ENCODE measurements around the gene MBNL2.
A peak's percentile ranks its signal among the peaks of the same experiment; 100 is the strongest.

MBNL2 gene

GRCh38 chr13:97255515-97256021 is 33.4 kb downstream of the MBNL2 start:
- DNase-seq = no peak

DNA sequence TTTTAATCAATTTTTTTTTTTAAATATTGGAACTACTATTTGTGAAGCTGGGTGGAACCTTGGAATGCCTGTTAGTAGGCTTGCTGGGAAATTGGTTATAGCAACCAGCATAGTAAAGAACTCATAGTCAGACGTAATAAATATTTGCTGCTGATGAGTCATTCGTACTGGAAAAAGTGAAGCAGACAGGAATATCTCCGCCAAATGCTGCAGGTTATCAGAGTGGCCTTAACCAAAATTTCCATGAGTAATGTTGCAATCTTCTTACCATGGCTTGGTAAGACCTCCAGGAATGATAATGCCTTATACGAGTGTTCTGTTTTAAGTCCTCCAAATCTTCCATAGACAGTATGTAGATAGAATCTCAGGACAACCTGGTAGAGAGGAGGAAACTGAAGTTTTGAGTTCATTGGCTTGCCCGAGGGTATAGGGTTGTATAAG is 34.2 kb downstream of the MBNL2 start:
- no peak for DNase-seq

GRCh38 chr13:97257228-97257755 is 35.2 kb downstream of the MBNL2 start:
- no peak for DNase-seq

DNA sequence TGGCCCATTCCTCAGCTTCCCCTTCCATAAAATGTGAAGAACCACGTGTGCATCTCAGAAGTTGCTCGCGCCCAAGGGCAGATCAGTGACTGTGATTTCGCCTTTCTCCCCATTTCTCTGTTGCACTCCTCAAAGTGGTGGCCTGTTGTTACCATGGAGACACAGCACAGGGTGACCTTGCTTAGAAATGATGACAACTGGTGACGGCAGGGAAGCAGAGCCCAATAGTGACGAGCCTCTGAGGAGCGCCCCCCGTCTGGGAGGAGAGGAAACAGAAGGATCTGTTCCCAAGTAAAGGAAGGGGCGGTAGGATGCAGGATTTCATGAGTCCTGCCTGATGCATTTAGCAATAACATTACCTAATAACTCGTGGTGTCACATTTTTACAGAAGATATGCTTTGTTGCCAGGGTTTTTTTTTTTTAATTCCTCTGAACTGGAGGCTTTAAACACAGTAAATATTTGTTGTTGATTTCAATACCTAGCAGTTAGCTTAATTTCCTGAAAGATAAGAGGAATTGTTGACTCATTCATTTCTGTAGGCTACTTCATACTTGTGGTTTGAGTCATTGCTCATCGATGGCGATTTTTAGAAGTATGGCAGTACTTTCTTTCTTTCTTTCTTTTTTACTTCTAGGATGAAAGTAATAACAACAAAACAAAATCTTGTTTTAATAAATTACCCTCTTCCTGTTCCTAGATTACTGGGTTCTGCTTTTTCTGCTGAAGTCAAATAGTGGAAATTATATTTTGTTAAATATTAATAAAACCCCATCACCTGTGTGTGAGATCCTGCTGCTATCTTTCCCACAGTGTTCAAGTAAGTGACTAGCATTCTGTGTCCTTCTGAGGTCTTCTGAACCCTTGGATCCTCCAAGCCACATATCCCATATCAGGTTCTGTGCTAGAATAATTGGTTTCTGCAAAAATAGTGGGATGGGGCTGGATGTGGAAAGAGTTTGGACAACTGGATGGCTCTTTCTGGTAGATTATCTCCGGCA is 36.0 kb downstream of the MBNL2 start:
- peak; percentile 29 for DNase-seq

DNA sequence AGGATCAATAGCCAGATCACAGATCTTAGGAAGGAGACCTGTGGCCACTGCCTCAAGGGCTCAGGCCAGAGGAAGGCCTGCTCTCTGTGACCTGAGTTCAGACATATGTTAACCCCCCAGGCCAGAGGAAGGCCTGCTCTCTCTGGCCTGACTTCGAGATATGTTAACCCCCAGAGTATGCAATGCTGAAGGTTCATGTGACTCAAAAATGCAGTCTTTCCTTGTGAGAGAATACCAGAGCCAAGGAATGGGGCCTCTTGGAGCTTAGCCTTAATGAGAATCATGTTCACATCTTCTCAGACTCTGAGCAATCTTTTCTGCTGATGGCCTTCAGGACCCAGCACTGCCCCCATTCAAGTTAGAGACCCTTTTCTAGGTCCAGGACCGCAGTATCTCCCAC is 36.7 kb downstream of the MBNL2 start:
- DNase-seq = no peak

GRCh38 chr13:97259410-97259797 is 37.3 kb downstream of the MBNL2 start:
- DNase-seq = no peak

DNA sequence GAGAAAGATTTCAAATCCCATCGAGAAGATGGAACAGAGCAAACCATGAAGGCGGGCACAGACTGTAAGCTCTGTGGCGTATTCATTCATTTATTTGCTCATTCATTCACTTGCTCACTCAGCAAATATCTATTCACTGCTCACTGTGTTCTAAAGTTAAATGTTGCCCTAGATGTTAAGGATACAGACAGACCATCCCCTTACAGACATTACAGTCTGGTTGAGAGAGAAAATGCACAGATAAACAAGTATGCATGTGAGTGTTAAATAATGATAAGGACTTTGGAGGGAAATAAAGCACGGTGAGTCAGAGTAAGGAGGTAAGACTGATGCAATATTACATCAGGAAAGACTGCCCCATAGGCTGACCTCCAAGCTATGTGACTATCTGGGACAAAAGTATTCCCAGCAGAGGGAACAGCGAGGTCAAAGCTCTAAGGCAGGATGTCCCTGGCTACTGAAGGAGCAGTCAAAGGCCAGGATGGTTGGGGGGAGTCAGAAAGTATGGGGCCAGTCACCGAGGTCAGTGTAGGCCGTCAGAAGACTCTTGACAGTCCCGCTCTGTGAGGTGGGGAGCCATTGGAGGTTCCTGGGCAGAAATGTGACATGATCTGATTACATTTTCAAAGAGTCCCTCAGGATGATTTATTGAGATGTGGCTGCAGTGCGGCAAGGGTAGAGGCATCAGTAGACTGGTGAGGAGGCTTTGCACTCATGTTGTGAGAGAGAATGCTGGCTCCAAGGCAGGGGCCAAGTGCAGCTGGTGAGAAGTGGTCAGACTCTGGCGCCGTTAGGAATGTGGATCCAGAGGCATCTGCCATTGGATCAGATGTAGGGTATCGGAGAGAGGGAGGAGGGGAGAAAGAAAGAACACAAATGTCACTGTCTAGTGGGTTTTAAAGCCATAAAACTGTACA is 37.9 kb downstream of the MBNL2 start:
- DNase-seq = no peak

DNA sequence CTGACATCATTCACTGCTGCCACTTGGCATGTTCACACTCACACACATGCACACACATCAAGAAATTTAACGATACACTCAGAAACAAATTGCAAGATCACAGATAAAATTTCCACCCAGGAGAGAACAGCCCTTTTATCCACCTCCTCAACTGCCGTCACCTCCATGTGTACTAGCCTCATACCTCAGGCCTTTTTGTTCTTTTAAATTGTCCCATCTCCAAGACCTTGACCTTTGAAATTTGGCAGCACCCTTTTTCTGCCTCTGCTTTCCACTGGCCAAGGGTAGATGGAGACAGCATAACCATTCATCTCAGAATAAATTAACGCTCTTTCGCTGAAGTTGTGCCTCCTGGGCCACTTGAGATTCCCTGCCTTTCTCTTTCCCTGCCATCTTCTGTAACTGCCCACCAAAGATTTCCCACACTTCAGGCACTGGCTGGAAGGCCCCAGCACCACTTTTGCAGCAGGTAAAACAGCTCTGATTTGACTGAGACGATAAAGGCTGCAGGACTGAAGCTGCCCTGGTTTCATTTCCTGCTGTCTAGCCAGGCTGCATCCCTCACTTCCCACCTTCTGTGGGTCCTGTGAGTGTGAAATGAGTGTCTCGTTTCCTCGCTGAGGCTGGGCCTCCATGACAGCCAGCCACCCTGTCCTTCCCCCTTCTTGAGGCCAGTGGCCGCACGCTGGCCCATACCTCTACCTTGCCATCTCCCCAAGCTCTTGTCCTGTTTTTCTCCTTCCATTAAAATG is 39.3 kb downstream of the MBNL2 start:
- peak; percentile 37 for DNase-seq

DNA sequence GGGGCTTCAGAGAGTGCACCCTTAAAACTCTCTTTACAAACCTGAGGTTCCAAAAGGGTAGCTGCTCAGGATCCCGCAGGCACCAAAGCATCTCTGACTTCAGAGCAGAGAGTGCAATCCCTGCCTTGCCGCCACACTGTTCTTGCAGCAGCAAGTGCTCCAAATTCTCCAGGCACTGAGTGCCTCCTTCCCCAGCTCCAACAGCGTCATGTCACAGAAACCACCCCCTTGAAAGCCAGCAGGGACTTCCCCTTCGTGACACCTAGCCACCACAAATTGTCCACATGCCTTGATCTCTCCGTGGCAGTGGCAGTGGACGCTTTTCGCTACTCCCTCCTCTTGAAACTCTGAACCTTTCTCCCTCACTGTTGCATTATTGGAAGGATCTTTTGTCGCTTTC is 39.9 kb downstream of the MBNL2 start:
- peak; percentile 34 for DNase-seq

DNA sequence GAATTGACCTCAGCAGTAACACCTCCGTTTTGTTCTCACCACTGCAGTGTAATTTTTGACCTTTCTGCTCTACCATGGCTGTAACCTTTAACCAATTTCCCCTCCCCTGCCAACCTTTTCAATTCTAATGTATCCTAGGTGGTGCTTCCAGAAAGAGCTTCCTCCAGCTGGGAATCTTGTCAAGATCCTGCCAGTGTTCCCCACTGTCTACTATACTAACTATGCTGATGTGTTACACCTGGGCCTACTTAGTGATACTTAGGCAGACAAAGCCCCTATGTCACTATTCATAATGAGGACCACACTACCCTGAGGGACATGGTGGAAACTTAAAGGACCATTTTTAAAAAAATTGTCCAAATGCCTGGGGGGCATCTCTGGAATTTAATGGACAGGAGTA is 41.0 kb downstream of the MBNL2 start:
- DNase-seq = no peak

GRCh38 chr13:97264663-97265062 is 42.5 kb downstream of the MBNL2 start:
- no peak for DNase-seq

DNA sequence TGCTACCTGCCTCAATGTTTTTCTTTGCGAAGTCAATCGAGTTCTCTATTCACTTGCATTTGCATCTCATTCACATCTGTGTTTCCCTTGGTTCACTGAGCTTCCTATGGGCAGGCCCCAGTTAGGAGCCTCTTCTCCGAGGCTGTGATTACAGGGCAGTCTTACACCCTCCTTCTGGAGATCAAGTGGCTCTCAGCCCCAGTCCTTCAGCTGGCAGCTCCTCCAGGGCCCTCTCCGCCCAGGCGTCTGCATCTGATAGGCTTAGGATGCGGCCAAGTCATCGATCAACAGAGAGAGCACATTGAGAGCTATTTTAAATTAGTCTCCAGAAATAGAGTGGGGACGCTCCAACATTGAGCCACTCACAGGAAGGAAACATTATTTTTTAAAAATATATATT is 44.2 kb downstream of the MBNL2 start:
- DNase-seq = no peak

DNA sequence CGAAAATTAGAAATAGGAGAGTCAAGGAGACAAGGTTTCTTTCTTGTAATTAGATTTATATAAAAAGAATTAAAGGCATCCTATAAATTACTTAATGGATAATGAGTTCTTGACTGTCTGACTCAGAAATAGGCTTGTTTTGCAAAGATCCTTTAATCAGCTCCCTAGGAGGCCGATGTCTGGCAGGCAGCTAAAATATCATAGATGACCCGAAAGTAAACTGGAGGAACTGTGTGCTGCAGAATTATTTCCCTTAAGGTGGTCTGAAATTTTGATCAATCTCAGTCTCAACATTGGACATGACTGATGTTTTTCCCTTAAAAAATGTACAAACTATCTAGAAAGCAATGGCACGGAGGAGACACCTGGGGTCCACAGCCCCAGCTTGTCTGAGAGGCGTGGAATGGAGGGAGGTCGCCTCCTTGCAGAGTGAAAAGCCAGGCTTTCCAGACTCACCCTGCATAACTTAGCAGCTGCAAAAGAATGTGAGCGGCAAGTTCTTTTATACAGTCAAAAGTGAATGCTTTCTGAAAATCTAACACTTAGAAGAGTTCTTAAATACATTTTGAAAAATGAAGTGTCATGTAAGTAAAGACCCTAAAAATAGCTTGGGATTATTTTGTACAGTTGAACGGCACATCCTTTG is 44.8 kb downstream of the MBNL2 start:
- DNase-seq = no peak

DNA sequence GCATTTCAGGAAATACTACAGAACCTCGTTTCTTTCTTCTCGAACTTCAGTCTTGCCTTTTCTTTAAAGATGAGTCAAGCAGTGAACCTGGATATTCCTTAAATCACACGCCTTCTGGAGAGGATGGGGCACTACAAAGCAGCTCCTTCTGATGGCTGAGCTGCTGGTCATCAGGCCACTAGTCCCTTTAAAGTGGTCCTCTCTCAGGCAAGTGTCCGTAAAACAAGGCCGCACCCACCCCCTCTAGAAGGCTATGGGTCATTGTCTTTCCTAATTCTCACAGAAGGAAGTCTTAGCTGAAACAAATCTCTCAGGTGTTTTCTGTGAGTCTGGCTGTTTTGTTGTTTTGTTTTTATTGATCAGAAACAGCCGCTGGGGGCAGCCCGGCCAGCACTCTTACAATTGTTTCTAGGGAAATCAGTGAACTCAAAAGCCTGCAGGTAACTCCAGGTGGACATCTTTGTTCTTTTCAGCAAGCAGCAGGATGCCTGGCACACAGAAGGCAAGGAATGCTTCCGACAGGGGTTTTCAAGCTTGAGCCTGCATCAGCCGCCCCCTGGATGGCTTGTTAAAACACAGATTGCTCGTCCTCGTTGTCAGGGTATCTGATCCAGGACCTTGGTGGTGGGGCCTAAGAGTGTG is 45.4 kb downstream of the MBNL2 start:
- no peak for DNase-seq

GRCh38 chr13:97268772-97269171 is 46.6 kb downstream of the MBNL2 start:
- no peak for DNase-seq

DNA sequence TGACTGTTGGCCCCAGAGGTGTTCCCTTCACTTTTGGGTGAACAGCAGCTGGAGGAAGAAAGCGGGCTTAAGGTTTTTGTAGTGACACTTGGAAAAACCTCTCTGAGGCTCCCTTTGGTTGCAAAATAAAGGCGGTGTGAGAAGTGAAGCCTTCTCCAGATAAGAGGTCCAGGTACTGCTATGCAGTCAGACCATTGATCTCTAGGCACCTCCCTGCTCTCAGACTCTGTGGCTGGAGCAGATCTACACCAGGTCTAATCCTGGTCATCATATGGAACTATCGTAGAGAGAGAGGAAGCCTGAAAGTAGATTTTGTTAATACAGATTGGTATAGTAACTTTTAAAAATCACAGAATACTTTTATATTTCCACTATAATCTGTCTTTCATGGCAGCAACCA is 47.5 kb downstream of the MBNL2 start:
- no peak for DNase-seq

DNA sequence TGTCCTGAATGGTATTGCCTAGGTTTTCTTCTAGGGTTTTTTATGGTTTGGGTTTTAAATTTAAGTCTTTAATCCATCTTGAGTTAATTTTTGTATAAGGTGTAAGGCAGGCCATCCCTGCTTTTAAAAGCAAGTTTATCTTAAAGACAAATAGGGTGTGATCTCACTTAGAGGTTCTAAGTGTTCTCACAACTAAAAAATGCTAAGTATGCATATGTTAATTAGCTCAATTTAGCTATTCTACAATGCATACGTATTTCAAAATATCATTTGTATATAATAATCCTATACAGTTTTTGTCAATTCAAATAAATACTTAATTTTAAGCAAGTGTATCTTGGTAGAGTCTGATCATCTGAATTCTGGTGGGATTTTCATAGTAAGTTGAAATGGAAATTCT is 50.4 kb downstream of the MBNL2 start:
- DNase-seq = no peak

DNA sequence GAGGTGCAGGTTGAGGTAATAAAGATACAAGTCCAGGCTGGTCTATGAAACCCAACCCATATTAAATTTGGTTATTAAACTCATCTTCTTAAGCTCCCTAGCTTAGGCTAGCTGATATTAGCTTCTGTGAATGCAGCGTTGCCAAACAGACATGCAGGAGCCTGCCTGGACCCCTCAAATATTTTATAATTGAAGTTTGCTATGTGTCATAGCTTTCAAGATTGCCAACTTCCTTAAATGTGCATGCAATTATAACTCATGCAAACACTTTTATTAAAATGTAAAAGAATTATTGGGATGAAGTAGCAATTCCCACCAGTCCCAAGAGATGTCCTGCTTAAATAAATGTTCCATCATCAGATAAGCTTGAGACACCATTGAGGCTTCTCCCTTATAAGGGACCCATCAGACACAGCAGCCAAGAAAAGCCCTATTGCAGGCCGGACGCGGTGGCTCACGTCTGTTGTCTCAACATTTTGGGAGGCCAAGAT is 51.3 kb downstream of the MBNL2 start:
- DNase-seq = no peak

DNA sequence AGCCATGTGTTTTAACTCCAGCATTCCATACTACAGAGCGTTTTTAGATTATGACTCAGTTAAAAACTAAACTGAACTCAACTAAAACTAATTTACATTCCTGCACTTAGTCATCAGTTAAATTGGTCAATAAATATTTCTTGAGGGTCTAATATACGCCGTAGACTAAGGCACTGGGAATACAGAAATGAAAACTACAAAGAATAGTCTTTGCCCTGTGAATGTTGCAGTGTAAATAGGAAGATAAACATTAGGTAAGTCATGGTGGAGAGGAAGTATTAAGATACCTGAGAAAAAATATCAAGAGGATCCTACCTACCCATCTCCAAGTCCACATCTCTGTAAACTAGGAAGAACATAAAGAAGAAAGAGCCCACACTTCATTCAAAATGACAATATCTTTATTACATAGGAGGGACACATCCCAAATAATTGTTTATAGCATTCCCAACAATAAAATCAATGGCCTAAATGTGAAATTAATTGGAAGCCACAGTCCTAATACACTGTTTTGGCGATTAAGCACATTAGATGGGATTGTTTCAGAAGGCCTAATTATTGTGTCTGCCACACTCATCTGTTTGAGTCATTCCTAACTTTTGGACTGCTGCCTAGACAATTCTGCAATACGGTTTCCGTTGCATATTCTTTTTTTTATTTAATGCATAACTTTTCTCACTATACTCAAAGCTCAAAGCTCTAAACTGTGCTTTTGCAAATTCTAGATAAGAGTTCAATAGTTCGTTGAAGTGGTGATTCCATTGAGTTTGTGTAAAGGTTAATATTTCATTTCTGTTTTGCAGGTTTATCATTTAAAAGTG is 52.9 kb downstream of the MBNL2 start:
- DNase-seq = no peak
